Measurements from ENCODE around the gene EQTN.
"Not testable (repeated sequence)": the region's sequence is repeated elsewhere in the genome, so short reads cannot be mapped to it uniquely, and the experiment has no call there.

EQTN gene

GRCh38 chr9:27292659-27293405 lies 4.1 kb downstream of the EQTN start:
- DNase-seq: peak; percentile 42

- no peak for DNase-seq
Observed at GRCh38 chr9:27291292-27291691, 5.7 kb downstream of the EQTN start.

GRCh38 chr9:27282269-27282668 lies 14.7 kb downstream of the EQTN start:
- DNase-seq: no peak

- no peak for DNase-seq
Observed at GRCh38 chr9:27280860-27281259, 16.1 kb downstream of the EQTN start.

GRCh38 chr9:27280249-27280648 lies 16.7 kb downstream of the EQTN start:
- no peak for DNase-seq

GRCh38 chr9:27279611-27280010 lies 17.3 kb downstream of the EQTN start:
- DNase-seq: no peak

- no peak for DNase-seq
Observed at GRCh38 chr9:27278374-27278773, 18.6 kb downstream of the EQTN start.

GRCh38 chr9:27276193-27277030 lies 20.5 kb downstream of the EQTN start:
- DNase-seq: peak; percentile 57

GRCh38 chr9:27273186-27273585 lies 23.8 kb downstream of the EQTN start:
- no peak for DNase-seq

GRCh38 chr9:27272103-27272502 lies 24.8 kb downstream of the EQTN start:
- no peak for DNase-seq

GRCh38 chr9:27261517-27262211 lies 35.3 kb downstream of the EQTN start:
- no peak for DNase-seq

GRCh38 chr9:27260789-27261516 lies 36.0 kb downstream of the EQTN start:
- no peak for DNase-seq

GRCh38 chr9:27258662-27259061 lies 38.3 kb downstream of the EQTN start:
- no peak for DNase-seq

- no peak for DNase-seq
Observed at GRCh38 chr9:27248702-27249101, 48.2 kb downstream of the EQTN start.

- peak; percentile 4 for DNase-seq
Observed at GRCh38 chr9:27247756-27248155, 49.2 kb downstream of the EQTN start.

- DNase-seq: not testable (repeated sequence)
Observed at GRCh38 chr9:27239648-27240047, 57.3 kb downstream of the EQTN start.

Measured in NCI-H446 treated with DMSO at 0.1 percent for 48 hours (cell line).